Neural cell (in vitro differentiated cells): Measurements from ENCODE around the gene FOXO4. TPM values are rescaled to one million over a fixed set of nuclear protein-coding genes. Genes with fewer than 3 reads are reported as not detected.

Experiments
- H2AFZ ChIP-seq: fragments of 200-600, 300-800 bp; sonication (generic), shearing (Covaris generic); 2 replicates; pipeline ENCODE4 v1.6.0; 2014; ENCODE audit warnings: low read depth, mild to moderate bottlenecking, antibody characterized with exemption, low read length, moderate library complexity
- H3F3A ChIP-seq: fragments of 200-600 bp; shearing (Covaris generic); 2 replicates; pipeline ENCODE4 v1.6.1; 2016; ENCODE audit warnings: mild to moderate bottlenecking, moderate library complexity, mixed read lengths, antibody characterized with exemption, low read length; ENCODE audit not compliant: insufficient read depth, poor library complexity, severe bottlenecking
- H3K27ac ChIP-seq: fragments of 200-600, 300-800 bp; sonication (generic), shearing (Covaris generic); 2 replicates; pipeline ENCODE4 v1.5.1; 2014; ENCODE audit warnings: mild to moderate bottlenecking, low read length, moderate library complexity
- H3K27me3 ChIP-seq: fragments of 300-800, 200-600 bp; sonication (generic), shearing (Covaris generic); 2 replicates; pipeline ENCODE4 v1.6.0; 2014; ENCODE audit warnings: mild to moderate bottlenecking, low read depth, low read length, moderate library complexity; ENCODE audit not compliant: insufficient read depth
- H3K36me3 ChIP-seq: fragments of 300-800, 200-600 bp; sonication (generic), shearing (Covaris generic); 2 replicates; pipeline ENCODE4 v1.5.1; 2014; ENCODE audit warnings: mild to moderate bottlenecking, antibody characterized with exemption, low read length, moderate library complexity; ENCODE audit not compliant: insufficient read depth
- H3K4me2 ChIP-seq: fragments of 300-800, 200-600 bp; sonication (generic), shearing (Covaris generic); 2 replicates; pipeline ENCODE4 v1.6.0; 2014; ENCODE audit warnings: mild to moderate bottlenecking, low read length
- H3K4me3 ChIP-seq: fragments of 300-800, 200-600 bp; sonication (generic), shearing (Covaris generic); 2 replicates; pipeline ENCODE4 v1.5.1; 2014; ENCODE audit warnings: mild to moderate bottlenecking, low read length, moderate library complexity
- H3K79me2 ChIP-seq: fragments of 200-600 bp; shearing (Covaris generic); replicated peaks from 2 replicates; pipeline ENCODE4 v1.6.0; 2014; ENCODE audit warnings: mild to moderate bottlenecking, low read length, moderate library complexity; ENCODE audit not compliant: insufficient read depth
- H3K9ac ChIP-seq: fragments of 300-800, 200-600 bp; sonication (generic), shearing (Covaris generic); 2 replicates; pipeline ENCODE4 v1.6.1; 2016; ENCODE audit warnings: mild to moderate bottlenecking, low read length, mixed read lengths
- H3K9me2 ChIP-seq: fragments of 200-600 bp; shearing (Covaris generic); 2 replicates; pipeline ENCODE4 v1.6.1; 2016; ENCODE audit warnings: mild to moderate bottlenecking, low read length, mixed read lengths; ENCODE audit not compliant: insufficient read depth
- H3K9me3 ChIP-seq: fragments of 200-600, 300-800 bp; sonication (generic), shearing (Covaris generic); 2 replicates; pipeline ENCODE4 v1.6.1; 2016; ENCODE audit warnings: mild to moderate bottlenecking, mixed run types, low read length, moderate library complexity, mixed read lengths
- H4K20me1 ChIP-seq: fragments of 200-600 bp; shearing (Covaris generic); 2 replicates; pipeline ENCODE4 v1.6.1; 2016; ENCODE audit warnings: mild to moderate bottlenecking, mixed run types; ENCODE audit not compliant: insufficient read depth
- EP300 ChIP-seq: fragments of 450-650 bp; conservative IDR thresholded peaks from 2 replicates; pipeline ENCODE4 v1.6.1; 2014; ENCODE audit warnings: antibody characterized with exemption, mild to moderate bottlenecking, moderate library complexity; ENCODE audit not compliant: poor library complexity, severe bottlenecking
- EZH2 ChIP-seq: fragments of 200-600, 300-800 bp; shearing (Covaris generic), sonication (generic); IDR thresholded peaks from 2 replicates; pipeline ENCODE4 v1.6.1; 2014; ENCODE audit warnings: antibody characterized with exemption, low read length, borderline replicate concordance, mild to moderate bottlenecking; ENCODE audit not compliant: insufficient read depth, poor library complexity, severe bottlenecking
- MXI1 ChIP-seq: fragments of 450-650 bp; conservative IDR thresholded peaks from 2 replicates; pipeline ENCODE4 v1.6.1; 2014; ENCODE audit warnings: antibody characterized with exemption, mild to moderate bottlenecking; ENCODE audit not compliant: poor library complexity, severe bottlenecking
- POLR2AphosphoS5 ChIP-seq: IDR thresholded peaks from 2 replicates; pipeline ENCODE4 v1.6.1; 2012
- RAD21 ChIP-seq: fragments of 450-650 bp; conservative IDR thresholded peaks from 2 replicates; pipeline ENCODE4 v1.6.1; 2014; ENCODE audit warnings: antibody characterized with exemption, mild to moderate bottlenecking, moderate library complexity
- SMC3 ChIP-seq: fragments of 450-650 bp; conservative IDR thresholded peaks from 2 replicates; pipeline ENCODE4 v1.6.1; 2014; ENCODE audit warnings: antibody characterized with exemption, mild to moderate bottlenecking, moderate library complexity; ENCODE audit not compliant: poor library complexity
- TAF1 ChIP-seq: IDR thresholded peaks from 2 replicates; pipeline ENCODE4 v1.6.1; 2012; ENCODE audit warnings: low read depth
- polyA plus RNA-seq: library from polyadenylated mRNA; depleted of rRNA; stranded (reverse); fragments of >200 nt; gene quantifications from 2 replicates; pipeline ENCODE4 v1.2.3, GENCODE V29; 2014
- TF ChIP-seq, protein P1 (sequence below): fragments of 450-650 bp; IDR thresholded peaks from 2 replicates; pipeline ENCODE4 v1.5.1; 2014; ENCODE audit warnings: antibody characterized with exemption, mild to moderate bottlenecking, moderate library complexity; ENCODE audit not compliant: poor library complexity, severe bottlenecking
- TF ChIP-seq, protein P2 (sequence below): IDR thresholded peaks from 2 replicates; pipeline ENCODE4 v1.6.1; 2012; ENCODE audit warnings: borderline replicate concordance

FOXO4 gene
- polyA plus RNA-seq, 1 donor from 2014 or later: 1.9 TPM

DNA sequence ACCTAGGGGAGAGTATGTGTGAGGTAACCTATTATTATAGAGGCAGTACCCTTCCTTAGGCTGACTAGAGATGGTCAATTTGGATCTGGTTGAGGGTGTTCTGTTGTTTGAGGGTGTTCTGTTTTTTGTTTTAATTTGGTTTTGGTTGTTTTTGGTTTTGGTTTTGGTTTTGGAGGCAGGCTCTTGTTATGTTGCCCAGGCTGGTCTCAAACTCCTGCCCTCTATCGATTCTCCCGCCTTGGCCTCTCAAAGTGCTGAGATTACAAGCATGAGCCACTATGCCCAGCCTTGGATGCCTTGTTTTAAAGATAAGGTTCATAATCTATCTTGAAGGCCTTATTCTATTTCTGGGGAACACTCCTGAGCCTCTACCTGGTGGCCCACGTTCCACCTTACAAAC, 10.0 kb downstream of the FOXO4 start:
- Histone ChIP-seq H3K4me3 (no peak overlapping the region), H3K27ac (no peak overlapping the region), H3K36me3 (no peaks in the 10 kb centered on the region), H4K20me1 (no peaks in the 10 kb centered on the region), H2AFZ (no peak overlapping the region), H3K79me2 (no peaks in the 10 kb centered on the region), H3K9ac (no peak overlapping the region), H3K9me3 (no peaks in the 10 kb centered on the region), H3K27me3 (no peaks in the 10 kb centered on the region), H3K9me2 (no peaks in the 10 kb centered on the region), H3F3A (no peaks in the 10 kb centered on the region), H3K4me2 (no peak overlapping the region)
- no peak for TF ChIP-seq EP300
- TF ChIP-seq RAD21: no peak
- TF ChIP-seq, protein P1, sequence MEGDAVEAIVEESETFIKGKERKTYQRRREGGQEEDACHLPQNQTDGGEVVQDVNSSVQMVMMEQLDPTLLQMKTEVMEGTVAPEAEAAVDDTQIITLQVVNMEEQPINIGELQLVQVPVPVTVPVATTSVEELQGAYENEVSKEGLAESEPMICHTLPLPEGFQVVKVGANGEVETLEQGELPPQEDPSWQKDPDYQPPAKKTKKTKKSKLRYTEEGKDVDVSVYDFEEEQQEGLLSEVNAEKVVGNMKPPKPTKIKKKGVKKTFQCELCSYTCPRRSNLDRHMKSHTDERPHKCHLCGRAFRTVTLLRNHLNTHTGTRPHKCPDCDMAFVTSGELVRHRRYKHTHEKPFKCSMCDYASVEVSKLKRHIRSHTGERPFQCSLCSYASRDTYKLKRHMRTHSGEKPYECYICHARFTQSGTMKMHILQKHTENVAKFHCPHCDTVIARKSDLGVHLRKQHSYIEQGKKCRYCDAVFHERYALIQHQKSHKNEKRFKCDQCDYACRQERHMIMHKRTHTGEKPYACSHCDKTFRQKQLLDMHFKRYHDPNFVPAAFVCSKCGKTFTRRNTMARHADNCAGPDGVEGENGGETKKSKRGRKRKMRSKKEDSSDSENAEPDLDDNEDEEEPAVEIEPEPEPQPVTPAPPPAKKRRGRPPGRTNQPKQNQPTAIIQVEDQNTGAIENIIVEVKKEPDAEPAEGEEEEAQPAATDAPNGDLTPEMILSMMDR: no peak
- no peak for TF ChIP-seq TAF1
- no peak for TF ChIP-seq EZH2
- TF ChIP-seq SMC3: no peak
- no peak for TF ChIP-seq POLR2AphosphoS5
- TF ChIP-seq, protein P2, sequence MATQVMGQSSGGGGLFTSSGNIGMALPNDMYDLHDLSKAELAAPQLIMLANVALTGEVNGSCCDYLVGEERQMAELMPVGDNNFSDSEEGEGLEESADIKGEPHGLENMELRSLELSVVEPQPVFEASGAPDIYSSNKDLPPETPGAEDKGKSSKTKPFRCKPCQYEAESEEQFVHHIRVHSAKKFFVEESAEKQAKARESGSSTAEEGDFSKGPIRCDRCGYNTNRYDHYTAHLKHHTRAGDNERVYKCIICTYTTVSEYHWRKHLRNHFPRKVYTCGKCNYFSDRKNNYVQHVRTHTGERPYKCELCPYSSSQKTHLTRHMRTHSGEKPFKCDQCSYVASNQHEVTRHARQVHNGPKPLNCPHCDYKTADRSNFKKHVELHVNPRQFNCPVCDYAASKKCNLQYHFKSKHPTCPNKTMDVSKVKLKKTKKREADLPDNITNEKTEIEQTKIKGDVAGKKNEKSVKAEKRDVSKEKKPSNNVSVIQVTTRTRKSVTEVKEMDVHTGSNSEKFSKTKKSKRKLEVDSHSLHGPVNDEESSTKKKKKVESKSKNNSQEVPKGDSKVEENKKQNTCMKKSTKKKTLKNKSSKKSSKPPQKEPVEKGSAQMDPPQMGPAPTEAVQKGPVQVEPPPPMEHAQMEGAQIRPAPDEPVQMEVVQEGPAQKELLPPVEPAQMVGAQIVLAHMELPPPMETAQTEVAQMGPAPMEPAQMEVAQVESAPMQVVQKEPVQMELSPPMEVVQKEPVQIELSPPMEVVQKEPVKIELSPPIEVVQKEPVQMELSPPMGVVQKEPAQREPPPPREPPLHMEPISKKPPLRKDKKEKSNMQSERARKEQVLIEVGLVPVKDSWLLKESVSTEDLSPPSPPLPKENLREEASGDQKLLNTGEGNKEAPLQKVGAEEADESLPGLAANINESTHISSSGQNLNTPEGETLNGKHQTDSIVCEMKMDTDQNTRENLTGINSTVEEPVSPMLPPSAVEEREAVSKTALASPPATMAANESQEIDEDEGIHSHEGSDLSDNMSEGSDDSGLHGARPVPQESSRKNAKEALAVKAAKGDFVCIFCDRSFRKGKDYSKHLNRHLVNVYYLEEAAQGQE: no peak
- no peak for TF ChIP-seq MXI1

DNA sequence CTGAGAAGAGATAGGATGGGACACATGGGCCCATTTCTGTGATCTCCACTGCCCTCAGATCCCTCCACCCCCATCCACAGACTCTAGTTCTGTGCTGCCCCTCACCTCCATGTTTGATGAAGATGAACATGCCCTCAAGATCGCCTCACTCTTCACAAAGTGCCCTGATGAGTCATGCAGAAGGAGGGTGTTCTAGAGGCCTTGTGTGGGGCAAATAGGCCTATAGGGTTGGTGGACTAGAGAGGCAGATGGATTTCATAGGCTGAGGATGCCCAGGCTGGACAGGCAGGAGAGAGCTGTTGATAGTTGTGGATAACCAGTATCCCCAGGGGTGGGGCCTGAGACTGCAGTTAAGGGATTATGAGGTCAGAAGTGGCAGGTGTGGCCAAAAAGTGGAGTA, 10.8 kb downstream of the FOXO4 start, which contains the start of gene CXorf65:
TSS of gene CXorf65 (minus strand) at position 314 of the 400 bp plus-strand sequence. CDS start at position 130, 184 bp downstream.
- Histone ChIP-seq H3K9me3 (no peaks in the 10 kb centered on the region), H3K27me3 (no peaks in the 10 kb centered on the region), H3K36me3 (no peaks in the 10 kb centered on the region)

More for the DNA sequence above, 10.8 kb downstream of the FOXO4 start, which contains the start of gene CXorf65:
- H3F3A ChIP-seq: no peaks in the 10 kb centered on the region
- TF ChIP-seq RAD21 (no peak), POLR2AphosphoS5 (no peak), TAF1 (no peak)
- TF ChIP-seq, protein P2: no peak
- no peak within 1 kb of the TSS for H3K4me3 ChIP-seq
- H4K20me1 ChIP-seq: no peaks in the 10 kb centered on the region
- H3K27ac ChIP-seq: no peak within 1 kb of the TSS
- H3K9me2 ChIP-seq: no peaks in the 10 kb centered on the region
- H3K9ac ChIP-seq: no peak within 1 kb of the TSS
- no peak within 1 kb of the TSS for H3K4me2 ChIP-seq
- no peak within 1 kb of the TSS for H2AFZ ChIP-seq
- H3K79me2 ChIP-seq: no peaks in the 10 kb centered on the region
